MM.1S (cell line): ENCODE data around the gene KCNB1.

ENCODE experiments used
- DNase-seq: peaks from one replicate; pipeline ENCODE4 v3.0.0-alpha.2; 2015
- H2AFZ ChIP-seq: fragments of 300-600 bp; sonication (generic); 2 replicates; pipeline ENCODE4 v1.6.0; 2016; ENCODE audit warnings: antibody characterized with exemption, low read length
- H3F3A ChIP-seq: fragments of 300-600 bp; sonication (generic); 2 replicates; pipeline ENCODE4 v1.6.1; 2016; ENCODE audit warnings: mild to moderate bottlenecking, antibody characterized with exemption, low read length, moderate library complexity, mixed read lengths; ENCODE audit not compliant: insufficient read depth
- H3K27ac ChIP-seq: fragments of 300-600 bp; sonication (generic); 2 replicates; pipeline ENCODE4 v1.5.1; 2016; ENCODE audit warnings: mild to moderate bottlenecking, low read length
- H3K27me3 ChIP-seq: fragments of 300-600 bp; sonication (generic); replicated peaks from 2 replicates; pipeline ENCODE4 v1.6.0; 2016; ENCODE audit warnings: low read length; ENCODE audit not compliant: insufficient read depth
- H3K36me3 ChIP-seq: fragments of 300-600 bp; sonication (generic); replicated peaks from 2 replicates; pipeline ENCODE4 v1.6.1; 2016; ENCODE audit warnings: mild to moderate bottlenecking, low read length, mixed read lengths; ENCODE audit not compliant: insufficient read depth
- H3K4me1 ChIP-seq: fragments of 300-600 bp; sonication (generic); 2 replicates; pipeline ENCODE4 v1.6.1; 2016; ENCODE audit warnings: low read length, mixed read lengths
- H3K4me2 ChIP-seq: fragments of 300-600 bp; sonication (generic); 2 replicates; pipeline ENCODE4 v1.6.0; 2016; ENCODE audit warnings: low read depth, low read length
- H3K4me3 ChIP-seq: fragments of 300-600 bp; sonication (generic); 2 replicates; pipeline ENCODE4 v1.5.1; 2016; ENCODE audit warnings: low read length, mixed read lengths
- H3K79me2 ChIP-seq: fragments of 300-600 bp; sonication (generic); 2 replicates; pipeline ENCODE4 v1.6.1; 2016; ENCODE audit warnings: mixed run types, low read length, mixed read lengths
- H3K9ac ChIP-seq: fragments of 300-600 bp; sonication (generic); 2 replicates; pipeline ENCODE4 v1.6.1; 2016; ENCODE audit warnings: low read length, mixed read lengths
- H3K9me2 ChIP-seq: fragments of 300-600 bp; sonication (generic); replicated peaks from 2 replicates; pipeline ENCODE4 v1.6.1; 2016; ENCODE audit warnings: mild to moderate bottlenecking, low read length, mixed read lengths; ENCODE audit not compliant: insufficient read depth
- H3K9me3 ChIP-seq: fragments of 300-600 bp; sonication (generic); replicated peaks from 2 replicates; pipeline ENCODE4 v1.6.1; 2016; ENCODE audit warnings: mild to moderate bottlenecking, low read length, mixed read lengths; ENCODE audit not compliant: insufficient read depth
- H4K20me1 ChIP-seq: fragments of 300-600 bp; sonication (generic); 2 replicates; pipeline ENCODE4 v1.6.1; 2016; ENCODE audit warnings: mild to moderate bottlenecking, low read length, moderate library complexity, mixed read lengths; ENCODE audit not compliant: insufficient read depth
- CTCF ChIP-seq: fragments of 300-600 bp; sonication (generic); IDR thresholded peaks from 2 replicates; pipeline ENCODE4 v1.5.1; 2016; ENCODE audit warnings: antibody characterized with exemption, low read length, mixed read lengths
- EZH2 ChIP-seq: fragments of 300-600 bp; sonication (generic); optimal IDR thresholded peaks from 2 replicates; pipeline ENCODE3; 2017; ENCODE audit warnings: low read depth, mild to moderate bottlenecking, antibody characterized with exemption, low read length, mixed read lengths
- EZH2phosphoT487 ChIP-seq: fragments of 300-600 bp; sonication (generic); IDR thresholded peaks from 2 replicates; pipeline ENCODE4 v1.6.1; 2018; ENCODE audit warnings: antibody characterized with exemption, low read length

Gene KCNB1

GRCh38 chr20:49397525-49397924 is 84.9 kb downstream of the KCNB1 start:
- no peak overlapping the region for H3K4me2 ChIP-seq
- no peaks in the 10 kb centered on the region for H3F3A ChIP-seq
- no peaks in the 10 kb centered on the region for H3K9me3 ChIP-seq
- H4K20me1 ChIP-seq: no peaks in the 10 kb centered on the region
- TF ChIP-seq EZH2phosphoT487 (no peak), EZH2 (no peak), CTCF (no peak)
- H3K4me1 ChIP-seq: no peaks in the 10 kb centered on the region
- H3K79me2 ChIP-seq: no peaks in the 10 kb centered on the region
- no peaks in the 10 kb centered on the region for H3K27me3 ChIP-seq
- no peak overlapping the region for H3K4me3 ChIP-seq
- H2AFZ ChIP-seq: no peak overlapping the region
- H3K9ac ChIP-seq: no peak overlapping the region
- no peaks in the 10 kb centered on the region for H3K9me2 ChIP-seq
- no peaks in the 10 kb centered on the region for H3K36me3 ChIP-seq
- no peak for DNase-seq
- H3K27ac ChIP-seq: no peak overlapping the region

- Histone ChIP-seq H3K9me2 (no peaks in the 10 kb centered on the region), H3K9me3 (no peaks in the 10 kb centered on the region), H3K4me3 (no peak overlapping the region), H4K20me1 (no peaks in the 10 kb centered on the region), H3K79me2 (no peaks in the 10 kb centered on the region), H3K27ac (no peak overlapping the region), H3K27me3 (no peaks in the 10 kb centered on the region; the same call in 1 of the 2 replicates), H3K4me1 (no peaks in the 10 kb centered on the region), H2AFZ (no peak overlapping the region), H3F3A (no peaks in the 10 kb centered on the region), H3K9ac (no peak overlapping the region), H3K36me3 (no peaks in the 10 kb centered on the region), H3K4me2 (no peak overlapping the region)
- no peak for DNase-seq
- TF ChIP-seq EZH2 (no peak), EZH2phosphoT487 (no peak), CTCF (no peak)
These were observed 86.2 kb downstream of the KCNB1 start for GRCh38 chr20:49396230-49396629.

- Histone ChIP-seq H4K20me1 (no peaks in the 10 kb centered on the region), H3K27ac (no peak overlapping the region), H3K9ac (no peak overlapping the region), H3K27me3 (no peaks in the 10 kb centered on the region; the same call in 1 of the 2 replicates), H3K4me3 (no peak overlapping the region), H3K79me2 (no peaks in the 10 kb centered on the region), H3K9me3 (no peaks in the 10 kb centered on the region), H3K4me2 (no peak overlapping the region), H3K36me3 (no peaks in the 10 kb centered on the region), H2AFZ (no peak overlapping the region), H3K9me2 (no peaks in the 10 kb centered on the region), H3K4me1 (no peaks in the 10 kb centered on the region), H3F3A (no peaks in the 10 kb centered on the region)
- TF ChIP-seq EZH2phosphoT487: no peak
- no peak for DNase-seq
These were observed 86.8 kb downstream of the KCNB1 start for GRCh38 chr20:49395659-49396058.

GRCh38 chr20:49395183-49395582 is 87.3 kb downstream of the KCNB1 start:
- no peak overlapping the region for H2AFZ ChIP-seq

More at GRCh38 chr20:49395183-49395582, 87.3 kb downstream of the KCNB1 start:
- H3K9ac ChIP-seq: no peak overlapping the region
- H3K27ac ChIP-seq: no peak overlapping the region
- DNase-seq: no peak
- no peaks in the 10 kb centered on the region for H3K79me2 ChIP-seq
- no peak overlapping the region for H3K4me2 ChIP-seq
- no peaks in the 10 kb centered on the region; the same call in 1 of the 2 replicates for H3K27me3 ChIP-seq
- no peaks in the 10 kb centered on the region for H3K4me1 ChIP-seq
- no peaks in the 10 kb centered on the region for H3K9me3 ChIP-seq
- no peaks in the 10 kb centered on the region for H3K9me2 ChIP-seq
- no peaks in the 10 kb centered on the region for H3K36me3 ChIP-seq
- H4K20me1 ChIP-seq: no peaks in the 10 kb centered on the region
- no peak for TF ChIP-seq EZH2
- TF ChIP-seq EZH2phosphoT487: no peak
- no peak for TF ChIP-seq CTCF
- no peaks in the 10 kb centered on the region for H3F3A ChIP-seq
- H3K4me3 ChIP-seq: no peak overlapping the region
